ENCODE data around the gene MOBP. TPM values are rescaled to one million over a fixed set of nuclear protein-coding genes. Genes with fewer than 3 reads are reported as not detected.
A peak's percentile ranks its signal among the peaks of the same experiment; 100 is the strongest.

MOBP gene
- total and polyA plus RNA-seq, 2 of the 8 experiments (the other 6 are each of a cell fraction or from before 2014, with no cell fraction given), result 0.06 to 0.50 TPM

- H3K27ac ChIP-seq (ENCODE audit: low read depth, low read length), result no peak overlapping the region
- H3K4ac ChIP-seq (replicated peaks; ENCODE audit: insufficient read length, low read depth, low read length), result no peak overlapping the region
- peak overlapping the region; percentile 68; the same call in 1 of the 2 replicates for H2AFZ ChIP-seq (ENCODE audit: low read length)
- DNase-seq (ENCODE audit: low read depth in 1 of 2, low spot score in 2 of 2) (no peak), FAIRE-seq (no peak)
- H2BK120ac ChIP-seq (replicated peaks; ENCODE audit: low read depth, low read length), result no peak overlapping the region
- no peak overlapping the region for H4K5ac ChIP-seq (ENCODE audit: insufficient read length, low read depth, low read length)
- H3K79me2 ChIP-seq (ENCODE audit: control insufficient read depth in 1 of 2, insufficient read depth in 2 of 2, low read length in 2 of 2), result no peaks in the 10 kb centered on the region
- no peaks in the 10 kb centered on the region for H3K36me3 ChIP-seq (ENCODE audit: control insufficient read depth in 2 of 4, insufficient read depth in 4 of 4, low read length in 3 of 4)
- WGBS, 2 experiments (ENCODE audit: extremely low coverage in 1 of 2, insufficient coverage in 1 of 2, insufficient read length in 1 of 2, insufficient replicate concordance in 2 of 2, low coverage in 1 of 2, low lambda C conversion rate in 2 of 2, missing lambda C conversion rate in 1 of 2), result 96% methylated on average over 5 of the region's 5 CpGs; no CpG with 5 or more reads in 1 of the 2 experiments
- no peak overlapping the region for H3K4me3 ChIP-seq (ENCODE audit: extremely low read depth in 1 of 4, insufficient read depth in 2 of 4, low read depth in 3 of 4, low read length in 4 of 4)
- H3K23me2 ChIP-seq (ENCODE audit: low read depth, low read length), result no peaks in the 10 kb centered on the region
- H4K8ac ChIP-seq (ENCODE audit: extremely low read depth, insufficient read depth, low read length), result no peak overlapping the region
- H3K9me3 ChIP-seq (ENCODE audit: insufficient read depth in 2 of 2, low read depth in 1 of 2, low read length in 1 of 2), result peaks cover 0 to 2% of the 10 kb centered on the region in 2 experiments; a peak in 1 of 4 replicates
- no peaks in the 10 kb centered on the region for H3K4me1 ChIP-seq (replicated peaks in 1 of 4; ENCODE audit: control insufficient read depth in 3 of 4, insufficient read depth in 4 of 4, low read length in 3 of 4)
- no peak overlapping the region for H3K4me2 ChIP-seq (ENCODE audit: insufficient read depth in 1 of 2, low read depth in 2 of 2, low read length in 2 of 2)
- no peak overlapping the region for H3K23ac ChIP-seq (ENCODE audit: insufficient read length)
- H3K56ac ChIP-seq (replicated peaks; ENCODE audit: insufficient read length, low read depth, low read length), result no peak overlapping the region
- H2AK5ac ChIP-seq (ENCODE audit: low read depth, low read length), result no peak overlapping the region
- CTCF ChIA-PET (ENCODE audit: partially characterized antibody), result interaction anchor here (0.6 to 6.5 kb wide), 23 partner anchors 8 to 275 kb away, joined by 3 to 122 read pairs (median 7); partner anchors contain the start of gene RPSA
- H2BK5ac ChIP-seq (ENCODE audit: low read depth, low read length), result no peak overlapping the region
- 0 out of 2 replicates have a peak overlapping the region, but pooled peaks have one; percentile 61 for H2BK15ac ChIP-seq (ENCODE audit: low read length)
- H2BK12ac ChIP-seq (ENCODE audit: low read depth, low read length), result no peak overlapping the region
- TF ChIP-seq JUN (IDR thresholded peaks at IDR 0.05; ENCODE audit: low read depth, low read length), result no peak
- no peak for TF ChIP-seq FOSL1 (IDR thresholded peaks at IDR 0.05; ENCODE audit: insufficient read depth, low read depth, low read length)
- no peak for TF ChIP-seq SIN3A (conservative IDR thresholded peaks at IDR 0.05 in 1 of 2, IDR thresholded peaks at IDR 0.05 in 1 of 2; ENCODE audit: low read depth in 1 of 2, low read length in 2 of 2)
- TF ChIP-seq EP300 (IDR thresholded peaks at IDR 0.05; ENCODE audit: borderline replicate concordance in 1 of 2, low read depth in 2 of 2, low read length in 2 of 2), result no peak
- TF ChIP-seq CTCF (IDR thresholded peaks at IDR 0.05; ENCODE audit: control extremely low read depth in 1 of 3, insufficient read depth in 1 of 3, low read depth in 1 of 3, low read length in 3 of 3), result no peak
- TF ChIP-seq KDM1A (IDR thresholded peaks at IDR 0.05; ENCODE audit: borderline replicate concordance, low read length), result no peak
- no peak for TF ChIP-seq CREB1 (IDR thresholded peaks at IDR 0.05)
- TF ChIP-seq RXRA (IDR thresholded peaks at IDR 0.05; ENCODE audit: insufficient read depth, low read depth, low read length), result no peak
- TF ChIP-seq POU5F1 (IDR thresholded peaks at IDR 0.05; ENCODE audit: low read depth, low read length), result no peak
- TF ChIP-seq SP2 (IDR thresholded peaks at IDR 0.05; ENCODE audit: low read length), result no peak
- no peak for TF ChIP-seq TBP (IDR thresholded peaks at IDR 0.05; ENCODE audit: low read depth, low read length)
- no peak overlapping the region for H2BK20ac ChIP-seq (ENCODE audit: low read length)
- H3K18ac ChIP-seq (ENCODE audit: extremely low read depth, low read length), result no peak overlapping the region
- no peak overlapping the region for H3K9ac ChIP-seq (replicated peaks in 1 of 4; ENCODE audit: extremely low read depth in 1 of 4, low read depth in 3 of 4, low read length in 3 of 4)
- POLR2A ChIA-PET (ENCODE audit: partially characterized antibody), result interaction anchor here (1.3 to 2.1 kb wide), 2 partner anchors 81 to 88 kb away, joined by 3 to 19 read pairs; no protein-coding TSS in a partner anchor
- H3K79me1 ChIP-seq (ENCODE audit: low read depth, low read length), result no peaks in the 10 kb centered on the region
- no peak overlapping the region for H4K91ac ChIP-seq (replicated peaks; ENCODE audit: insufficient read length, low read length)
- no peak overlapping the region for H3K14ac ChIP-seq (ENCODE audit: insufficient read length)
- H3K27me3 ChIP-seq (replicated peaks in 1 of 4; ENCODE audit: control insufficient read depth in 3 of 4, extremely low read depth in 1 of 4, insufficient read depth in 3 of 4, low read length in 3 of 4), result peaks cover 0 to 2% (median 0%) of the 10 kb centered on the region in 4 experiments; a peak in 2 of 7 replicates
- no peaks in the 10 kb centered on the region for H4K20me1 ChIP-seq (replicated peaks in 1 of 2; ENCODE audit: control insufficient read depth in 1 of 2, insufficient read depth in 2 of 2, low read length in 2 of 2)
These were observed 30.3 kb downstream of the MOBP start for GRCh38 chr3:39497753-39498152.

Measured in H1 (cell line).